ENCODE data around the gene KLHL36.
"Not testable (repeated sequence)": the region's sequence is repeated elsewhere in the genome, so short reads cannot be mapped to it uniquely, and the experiment has no call there.

The KLHL36 gene

DNA sequence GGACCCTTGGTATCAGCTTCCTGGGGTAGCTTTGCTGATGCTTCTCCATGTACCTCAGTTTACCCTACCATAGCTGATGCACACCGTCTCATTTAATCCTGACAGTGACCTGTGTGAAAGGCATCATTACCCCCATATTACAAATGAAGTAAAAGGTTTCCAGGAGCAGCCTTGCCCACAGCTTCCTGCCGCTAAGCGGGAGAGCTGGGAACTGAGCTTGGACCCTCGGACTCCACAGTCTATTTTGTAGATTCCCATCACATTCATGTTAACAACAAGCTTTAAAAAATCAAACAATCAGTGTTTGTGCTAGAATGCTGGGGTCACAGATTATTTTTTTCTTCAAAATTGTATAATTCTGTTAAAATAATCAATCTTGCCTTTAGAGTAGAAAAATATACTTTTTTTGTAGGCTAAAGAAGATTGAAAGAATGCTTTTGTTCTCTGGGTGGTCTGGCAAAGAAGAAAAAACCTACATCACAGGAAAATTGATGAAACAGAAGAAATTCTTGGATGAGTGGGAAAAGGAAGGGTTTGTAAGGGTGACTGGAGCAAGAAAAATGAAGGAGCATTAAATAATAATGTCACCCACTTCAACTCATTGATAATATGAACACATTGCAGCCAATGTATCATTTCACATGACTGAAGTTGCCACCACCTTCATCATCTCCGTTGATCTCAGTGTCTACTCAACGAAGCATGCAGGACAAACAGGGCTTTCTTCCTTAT lies 41.9 kb downstream of the KLHL36 start:
- DNase-seq (ENCODE audit: low read depth, low spot score): no peak

DNA sequence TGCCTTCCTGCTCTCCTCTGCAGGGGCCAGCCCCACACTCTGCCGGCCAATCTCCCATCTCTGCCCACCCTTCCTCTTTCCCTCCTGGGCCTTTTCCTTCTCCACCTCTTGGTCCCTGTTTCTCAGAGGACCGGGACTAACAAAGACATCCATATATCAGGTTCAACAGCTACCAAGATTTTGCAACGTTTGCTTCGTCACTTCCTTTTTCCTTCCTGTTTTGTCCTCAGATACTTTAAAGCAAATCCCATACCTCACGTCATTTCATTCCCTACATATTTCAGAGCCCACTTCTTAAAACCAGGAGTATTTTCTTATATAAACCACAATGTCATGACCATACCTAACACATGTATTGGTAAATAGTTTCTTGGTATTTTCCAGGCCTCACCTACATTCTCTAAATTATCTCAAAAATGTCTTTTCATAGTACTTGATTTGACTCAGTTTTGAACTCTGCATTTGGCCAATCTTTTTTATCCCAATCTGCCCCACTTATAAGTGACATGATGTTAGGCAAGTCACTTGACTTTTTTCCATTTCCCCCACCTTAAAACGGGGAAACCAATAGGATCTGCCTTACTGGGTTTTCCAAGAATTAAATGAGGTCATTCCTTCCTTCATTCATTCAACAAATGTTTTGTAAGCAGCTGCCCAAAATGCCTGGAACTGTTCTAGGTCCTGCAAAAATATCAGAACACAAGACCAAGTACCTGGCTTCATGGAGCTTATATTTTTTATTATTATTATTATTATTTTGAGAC lies 44.3 kb downstream of the KLHL36 start:
- no peak for DNase-seq (ENCODE audit: low read depth, low spot score)

DNA sequence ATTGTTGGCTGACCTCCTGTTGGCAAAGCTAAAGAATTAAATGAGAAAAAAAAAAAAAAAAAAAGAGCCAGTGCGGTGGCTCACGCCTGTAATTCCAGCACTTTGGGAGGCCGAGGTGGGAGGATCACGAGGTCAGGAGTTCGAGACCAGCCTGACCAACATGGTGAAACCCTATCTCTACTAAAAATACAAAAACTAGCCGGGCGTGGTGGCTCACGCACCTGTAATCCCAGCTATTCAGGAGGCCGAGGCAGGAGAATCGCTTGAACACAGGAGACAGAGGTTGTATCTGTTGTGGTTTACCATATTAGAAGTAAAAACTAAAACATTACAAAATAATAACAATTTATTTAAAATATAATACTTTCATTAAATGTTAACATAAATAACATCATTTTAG lies 45.6 kb downstream of the KLHL36 start:
- not testable (repeated sequence) for DNase-seq (ENCODE audit: low read depth, low spot score)

DNA sequence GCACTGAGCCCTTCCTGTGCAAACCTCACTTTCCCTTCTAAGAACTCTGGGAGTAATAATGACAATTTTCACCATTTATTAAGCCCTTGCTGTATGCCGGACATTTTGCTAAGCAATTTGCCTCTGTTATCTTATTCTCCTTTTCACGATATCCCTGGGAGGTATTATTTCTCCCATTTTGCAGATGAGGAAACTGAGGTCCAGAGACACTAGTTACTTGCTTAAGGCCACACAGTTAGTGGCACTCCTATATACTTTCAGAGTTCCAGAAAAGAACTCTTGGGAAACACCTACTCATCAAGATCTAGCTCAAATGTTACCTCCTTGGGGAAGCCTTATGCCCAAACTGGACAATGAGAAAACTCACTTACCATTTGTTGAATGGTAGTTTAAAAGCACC lies 46.7 kb downstream of the KLHL36 start:
- no peak for DNase-seq (ENCODE audit: low read depth, low spot score)

DNA sequence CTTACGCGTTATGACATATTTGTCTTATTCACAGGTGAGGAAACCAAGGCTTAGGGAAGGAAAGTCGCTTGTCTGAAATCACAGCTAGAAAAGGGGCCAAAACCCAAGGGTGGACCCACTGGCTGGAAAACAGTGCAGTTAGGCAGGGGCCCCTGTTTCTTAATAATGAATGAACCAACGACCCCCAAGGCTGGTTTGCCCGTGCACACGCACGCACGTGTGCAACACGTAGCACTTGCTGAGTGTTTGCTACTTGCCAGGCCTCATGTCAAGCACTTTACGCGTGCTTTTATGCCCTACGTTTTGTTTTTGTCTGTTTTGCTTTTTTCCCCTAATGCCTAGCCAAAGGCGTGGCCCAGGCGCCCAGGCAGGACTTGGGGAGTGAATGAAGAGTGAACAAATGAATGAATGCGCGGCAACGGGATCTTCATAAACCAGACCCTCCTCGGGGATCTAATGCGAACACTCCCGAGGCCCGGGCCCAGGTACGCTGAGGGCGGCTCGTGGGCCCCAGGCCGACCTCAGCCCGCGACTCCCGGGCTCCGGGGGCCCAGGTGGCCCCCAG lies 50.9 kb downstream of the KLHL36 start:
- DNase-seq (ENCODE audit: low read depth, low spot score): no peak

DNA sequence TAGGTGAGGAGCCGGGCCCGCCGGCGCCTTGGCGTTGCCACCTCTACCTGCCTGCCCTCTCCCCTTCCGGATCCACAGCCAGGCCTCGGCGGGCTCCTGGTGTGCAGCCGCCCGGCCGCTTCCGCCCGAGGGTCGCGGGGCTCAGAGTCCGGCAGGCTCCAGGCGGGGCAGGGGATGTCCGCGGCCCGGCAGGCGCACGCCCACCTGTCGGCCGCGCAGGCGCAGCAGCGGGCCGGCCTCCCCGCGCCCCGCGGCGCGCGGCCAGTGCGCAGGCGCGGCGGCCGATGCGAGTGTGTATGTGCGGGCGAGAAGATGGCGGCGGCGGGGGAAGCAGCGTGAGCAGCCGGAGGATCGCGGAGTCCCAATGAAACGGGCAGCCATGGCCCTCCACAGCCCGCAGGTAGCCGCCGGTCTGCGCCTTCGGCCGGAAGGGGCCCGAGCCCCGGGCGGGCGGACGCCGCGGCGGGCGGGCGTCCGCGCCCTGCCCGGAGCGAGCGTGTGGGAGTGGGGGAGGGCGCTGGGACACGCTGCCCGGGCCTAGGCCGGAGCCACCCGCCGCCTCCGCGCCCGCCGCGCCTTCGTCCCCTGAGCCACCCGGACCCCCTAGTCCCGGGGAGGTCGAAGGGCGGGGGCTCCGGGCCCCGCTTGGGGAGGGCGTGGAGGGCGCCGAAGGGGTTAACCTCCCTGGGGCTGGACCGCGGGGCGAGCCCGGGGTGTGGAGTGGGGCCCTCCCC lies 51.6 kb downstream of the KLHL36 start, which contains the start of gene USP10:
TSS of gene USP10 (plus strand) at position 289 of the 734 bp plus-strand sequence. CDS start at position 380, 91 bp downstream.
- peak; percentile 96 for DNase-seq (ENCODE audit: low read depth, low spot score)

DNA sequence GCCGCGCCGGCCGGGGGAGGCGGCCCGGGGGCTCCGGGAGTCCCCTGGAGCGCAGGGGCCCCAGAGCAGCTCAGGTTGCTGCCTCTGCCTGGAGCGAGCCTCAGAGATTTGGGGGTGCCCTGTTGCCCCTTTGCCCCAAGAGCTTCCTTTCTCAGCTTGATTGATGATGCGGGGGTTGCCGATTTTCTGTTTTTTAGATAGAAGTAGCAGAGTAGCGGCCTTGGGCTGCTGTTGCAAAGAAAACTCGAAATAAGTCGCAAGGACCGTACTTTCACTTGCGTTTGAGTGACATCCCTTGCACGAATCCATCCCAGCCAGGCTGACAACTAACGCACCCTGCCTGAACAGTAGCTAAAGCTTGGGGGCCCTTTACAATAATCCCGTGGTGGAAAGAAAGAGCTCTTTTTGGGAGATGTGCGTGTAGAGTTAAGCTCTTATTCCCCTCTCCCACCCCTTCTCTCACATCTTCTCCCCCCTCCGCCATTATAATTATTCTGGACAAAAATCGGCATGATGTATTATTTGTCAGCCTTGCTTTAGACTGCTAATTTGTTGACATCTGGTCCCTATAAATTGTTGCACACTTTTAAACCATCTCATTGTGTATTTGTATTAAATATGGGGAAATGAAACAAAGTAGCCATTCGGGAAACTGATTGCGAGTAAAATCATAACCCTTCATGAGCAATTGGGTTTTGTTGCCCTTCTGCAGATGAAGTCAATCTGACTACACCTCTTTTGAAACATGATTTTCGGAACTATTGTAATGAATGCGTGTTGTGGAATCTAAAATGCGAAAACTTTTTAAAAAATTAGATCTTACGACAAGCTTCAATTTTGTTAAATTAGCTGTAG lies 52.4 kb downstream of the KLHL36 start:
- DNase-seq (ENCODE audit: low read depth, low spot score): peak; percentile 47

DNA sequence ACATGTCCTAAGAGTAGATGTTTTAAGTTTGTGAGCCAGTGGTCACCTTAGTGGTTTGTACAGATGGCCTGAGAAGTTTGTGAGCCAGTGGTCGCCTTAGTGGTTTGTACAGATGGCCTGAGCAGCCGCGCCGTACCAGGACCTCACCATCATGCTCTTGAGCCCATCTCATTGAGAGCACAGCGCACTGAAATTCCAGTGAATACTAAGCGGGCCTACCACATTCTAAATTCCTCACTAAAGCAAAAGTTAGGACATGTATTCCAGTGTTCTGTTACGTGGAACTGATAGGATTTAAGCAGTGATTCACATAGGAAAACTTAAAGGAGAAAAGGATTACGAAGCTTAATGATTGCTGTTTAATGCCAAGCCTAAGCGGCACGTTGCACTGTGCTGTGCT lies 55.4 kb downstream of the KLHL36 start:
- DNase-seq (ENCODE audit: low read depth, low spot score): peak; percentile 66

DNA sequence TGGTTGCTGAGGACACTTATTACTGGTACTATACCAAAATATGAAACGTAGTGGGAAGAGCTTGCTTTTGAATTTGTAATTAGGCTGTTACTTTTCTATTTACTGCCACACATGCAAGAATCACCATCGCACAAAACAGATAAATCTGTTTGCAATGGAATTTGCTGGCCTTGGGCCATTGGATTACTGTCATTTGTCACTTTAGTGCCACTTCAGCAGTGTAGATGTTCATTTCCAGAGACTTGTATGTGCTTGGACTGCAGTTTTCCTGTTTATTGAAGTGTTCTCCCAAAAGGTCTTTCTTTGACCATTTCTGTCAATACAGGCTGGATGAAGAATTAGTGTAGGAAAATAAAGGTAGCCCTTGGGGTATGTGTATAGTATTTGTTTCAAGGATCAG lies 55.9 kb downstream of the KLHL36 start:
- no peak for DNase-seq (ENCODE audit: low read depth, low spot score)

DNA sequence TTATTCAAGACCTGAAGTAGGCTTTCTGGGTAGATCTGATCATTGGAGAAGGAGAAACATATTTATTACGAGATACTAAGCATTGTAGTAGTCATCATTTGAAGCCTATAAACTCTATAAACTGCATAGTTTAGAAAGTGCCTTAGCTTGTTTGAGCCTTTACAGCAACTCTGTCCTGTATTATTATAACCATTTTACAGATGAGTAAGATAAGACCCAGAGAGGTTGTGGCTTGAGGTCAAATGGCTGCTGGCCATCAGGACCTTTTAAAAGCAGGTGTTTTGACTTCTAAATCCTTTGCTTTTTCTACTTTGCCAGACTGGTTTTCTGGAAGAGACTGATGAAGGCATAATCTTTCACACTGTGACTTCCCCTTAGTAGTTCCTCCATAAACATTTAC lies 58.5 kb downstream of the KLHL36 start:
- no peak for DNase-seq (ENCODE audit: low read depth, low spot score)

DNA sequence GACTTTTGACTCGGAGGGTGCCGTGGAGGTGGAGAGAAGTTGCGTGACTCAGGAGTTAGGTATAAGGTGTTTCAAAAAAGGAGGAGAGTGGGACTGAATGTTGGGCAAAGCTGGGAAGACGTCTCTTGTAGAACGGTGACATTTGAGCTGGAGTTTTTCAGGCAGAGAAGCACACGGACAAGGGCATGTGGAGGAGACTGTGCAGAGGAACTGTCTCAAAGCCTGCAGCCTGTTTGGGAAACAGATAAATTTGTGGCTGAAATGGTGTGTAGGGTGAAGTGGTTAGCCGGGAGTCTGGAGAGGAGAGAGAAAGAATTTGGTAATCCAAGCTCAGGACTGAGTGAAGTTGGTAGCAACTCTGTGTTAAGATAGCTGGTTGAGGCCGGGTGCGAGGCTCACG lies 61.3 kb downstream of the KLHL36 start:
- DNase-seq (ENCODE audit: low read depth, low spot score): no peak

DNA sequence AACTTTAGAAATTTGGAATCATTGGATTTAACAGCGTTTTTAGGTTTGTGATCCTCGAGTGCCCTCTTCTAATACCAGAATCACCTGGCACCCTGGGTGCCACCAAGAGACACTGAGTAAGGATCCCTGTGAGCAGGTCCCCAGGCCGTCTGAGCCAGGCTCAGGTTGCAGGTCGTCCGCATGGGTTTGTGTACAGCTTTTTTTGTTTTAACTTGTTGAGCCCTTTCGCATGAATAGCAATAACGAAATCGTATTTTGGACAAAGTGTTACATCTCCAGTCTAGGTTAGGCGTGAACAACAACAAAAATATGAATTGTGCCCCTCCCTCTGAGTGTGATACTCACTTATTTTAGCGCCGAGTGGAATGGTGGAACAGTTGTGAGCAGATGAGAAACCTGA lies 62.4 kb downstream of the KLHL36 start:
- no peak for DNase-seq (ENCODE audit: low read depth, low spot score)
